GM19035 (cell line): ENCODE data around the gene XRCC1.
A peak's percentile ranks its signal among the peaks of the same experiment; 100 is the strongest.
"Not testable (repeated sequence)": the region's sequence is repeated elsewhere in the genome, so short reads cannot be mapped to it uniquely, and the experiment has no call there.

Experiments used
- ATAC-seq: cut with Tn5 transposase; IDR thresholded peaks from one replicate; pipeline ENCODE4 v1.9.1; 2021; ENCODE audit not compliant: unreplicated experiment

Gene XRCC1

GRCh38 chr19:43523696-43524095 is 51.6 kb downstream of the XRCC1 start:
- not testable (repeated sequence) for ATAC-seq

- ATAC-seq = no peak
Observed at GRCh38 chr19:43522929-43523328, 52.4 kb downstream of the XRCC1 start.

- no peak for ATAC-seq
Observed at GRCh38 chr19:43519436-43520088, 55.8 kb downstream of the XRCC1 start.

GRCh38 chr19:43518051-43518450 is 57.3 kb downstream of the XRCC1 start:
- no peak for ATAC-seq

GRCh38 chr19:43512399-43512798 is 62.9 kb downstream of the XRCC1 start:
- not testable (repeated sequence) for ATAC-seq

- ATAC-seq = no peak
Observed at GRCh38 chr19:43511324-43511723, 64.0 kb downstream of the XRCC1 start.

GRCh38 chr19:43510713-43511112 is 64.6 kb downstream of the XRCC1 start:
- no peak for ATAC-seq

GRCh38 chr19:43507880-43508279 is 67.4 kb downstream of the XRCC1 start:
- ATAC-seq = no peak

GRCh38 chr19:43506629-43507028 is 68.7 kb downstream of the XRCC1 start:
- no peak for ATAC-seq

GRCh38 chr19:43505941-43506340 is 69.4 kb downstream of the XRCC1 start:
- ATAC-seq = no peak

- ATAC-seq = no peak
Observed at GRCh38 chr19:43505186-43505456, 70.2 kb downstream of the XRCC1 start.

- ATAC-seq = peak; percentile 15
Observed at GRCh38 chr19:43504426-43505185, 70.7 kb downstream of the XRCC1 start, which contains the start of gene PHLDB3. Gene PHLDB3 (minus strand): TSS chr19:43504746. CDS start chr19:43504118, 628 bp downstream.

- peak; percentile 91 for ATAC-seq
Observed at GRCh38 chr19:43503501-43504425, 71.6 kb downstream of the XRCC1 start.

- no peak for ATAC-seq
Observed at GRCh38 chr19:43502419-43502976, 72.8 kb downstream of the XRCC1 start.

- ATAC-seq = no peak
Observed at GRCh38 chr19:43501661-43502418, 73.5 kb downstream of the XRCC1 start.

- no peak for ATAC-seq
Observed at GRCh38 chr19:43499042-43499441, 76.3 kb downstream of the XRCC1 start.

GRCh38 chr19:43498233-43498842 is 77.0 kb downstream of the XRCC1 start:
- ATAC-seq = no peak

GRCh38 chr19:43496960-43497359 is 78.4 kb downstream of the XRCC1 start:
- no peak for ATAC-seq

- ATAC-seq = no peak
Observed at GRCh38 chr19:43495082-43495481, 80.2 kb downstream of the XRCC1 start.
